ENCODE measurements around the gene JUND.

GRCh38 chr19:18329035-18329376 is 47.6 kb upstream of the JUND start:
- TF ChIP-seq POLR2A (IDR thresholded peaks at IDR 0.05; ENCODE audit: low read length) (no peak), GATA1 (IDR thresholded peaks at IDR 0.05; ENCODE audit: low read depth, low read length) (no peak)

All from erythroblast (primary cell).